GM12878 (cell line): Measurements from ENCODE around the gene LACRT. TPM values are rescaled to one million over a fixed set of nuclear protein-coding genes. Genes with fewer than 3 reads are reported as not detected.

ENCODE experiments used
- ATAC-seq: fragments of 200-7000 bp; cut with Tn5 transposase; 3 replicates; pipeline ENCODE4 v1.9.1; 2020; ENCODE audit warnings: mild to moderate bottlenecking, moderate library complexity
- BruUV-seq: library from RNA; stranded (reverse); fragments of 400-500 nt; replicated peaks from 2 replicates; lab custom pipeline; 2021; lab: Mats Ljungman, UMichigan
- CTCF ChIA-PET: fragments of 300-600 bp; sonication (Branson Sonifier 250); formaldehyde crosslinking; extraction: SDS; loops from one replicate; lab custom pipeline; 2021; ENCODE audit warnings: inconsistent platforms; lab: Yijun Ruan, JAX
- POLR2A ChIA-PET: fragments of 350-600 bp; formaldehyde crosslinking; extraction: SDS; loops from one replicate; lab custom pipeline; 2021; ENCODE audit warnings: inconsistent platforms; lab: Charles Lee
- RAD21 ChIA-PET: fragments of 300-600 bp; sonication (Branson Sonifier 250); formaldehyde crosslinking; loops from one replicate; lab custom pipeline; 2023; ENCODE audit warnings: antibody characterized with exemption; ENCODE audit not compliant: unreplicated experiment; lab: Charles Lee
- SMC1A ChIA-PET: fragments of 300-600 bp; sonication (Branson Sonifier 250); formaldehyde crosslinking; loops from one replicate; lab custom pipeline; 2023; ENCODE audit not compliant: unreplicated experiment, uncharacterized antibody; lab: Charles Lee
- DNase-seq: peaks from one replicate; pipeline ENCODE4 v3.0.0-alpha.2; 2011; ENCODE audit warnings: low read depth, low spot score
- FAIRE-seq: peaks from 3 replicates; lab custom pipeline; 2011; peaks lifted over from hg19 to GRCh38; lab: Jason Lieb, UNC
- H2AFZ ChIP-seq: 2 replicates; pipeline ENCODE4 v1.6.0; 2011; ENCODE audit warnings: low read depth, low read length, control low read depth; ENCODE audit not compliant: control insufficient read depth
- H3K27ac ChIP-seq: 2 replicates; pipeline ENCODE4 v1.5.1; 2011; ENCODE audit warnings: control low read depth; ENCODE audit not compliant: control insufficient read depth, insufficient read depth
- H3K27me3 ChIP-seq, 2 experiments: replicated peaks in 1 of 2; 2 replicates each; pipeline versions ENCODE4 v1.6.0 to v1.6.1; 2011; ENCODE audit warnings: low read length in 1 of 2; ENCODE audit not compliant: control insufficient read depth in 2 of 2, insufficient read depth in 2 of 2
- H3K36me3 ChIP-seq, 2 experiments: 2 replicates each; pipeline ENCODE4 v1.5.1; 2011; ENCODE audit warnings: low read length in 1 of 2; ENCODE audit not compliant: control insufficient read depth in 2 of 2, insufficient read depth in 2 of 2
- H3K4me1 ChIP-seq: 2 replicates; pipeline ENCODE4 v1.6.1; 2011; ENCODE audit warnings: mild to moderate bottlenecking, low read length, moderate library complexity, mixed read lengths; ENCODE audit not compliant: control insufficient read depth, insufficient read depth
- H3K4me2 ChIP-seq: 2 replicates; pipeline ENCODE4 v1.6.0; 2011; ENCODE audit warnings: control low read depth; ENCODE audit not compliant: control insufficient read depth, insufficient read depth
- H3K4me3 ChIP-seq: fragments of 200-600 bp; sonication (generic); 2 replicates; pipeline ENCODE4 v1.5.1; 2016
- H3K79me2 ChIP-seq: 2 replicates; pipeline ENCODE4 v1.6.0; 2011; ENCODE audit warnings: low read length; ENCODE audit not compliant: control insufficient read depth, insufficient read depth
- H3K9ac ChIP-seq: 2 replicates; pipeline ENCODE4 v1.8.0; 2011; ENCODE audit warnings: low read length, control low read depth, mixed read lengths; ENCODE audit not compliant: control insufficient read depth, insufficient read depth
- H3K9me3 ChIP-seq: replicated peaks from 3 replicates; pipeline ENCODE4 v1.5.1; 2011; ENCODE audit warnings: mild to moderate bottlenecking, low read length; ENCODE audit not compliant: control insufficient read depth, insufficient read depth
- H4K20me1 ChIP-seq: 2 replicates; pipeline ENCODE4 v1.6.0; 2011; ENCODE audit not compliant: control insufficient read depth, insufficient read depth
- CBX3 ChIP-seq: fragments of 200-600 bp; sonication (generic); IDR thresholded peaks from 2 replicates; pipeline ENCODE4 v1.6.1; 2016; ENCODE audit warnings: low read depth, borderline replicate concordance
- CHD1 ChIP-seq: IDR thresholded peaks from 2 replicates; pipeline ENCODE4 v1.6.1; 2012; ENCODE audit warnings: low read depth, low read length, improper control_type of control experiment
- CREB1 ChIP-seq: IDR thresholded peaks from 2 replicates; pipeline ENCODE4 v1.6.1; 2012; ENCODE audit warnings: low read depth, mild to moderate bottlenecking, inconsistent platforms
- FOS ChIP-seq: IDR thresholded peaks from 3 replicates; pipeline ENCODE4 v1.6.1; 2011; ENCODE audit warnings: borderline replicate concordance; ENCODE audit not compliant: insufficient read length; ENCODE audit errors: extremely low read depth
- HDGF ChIP-seq: fragments of 450-650 bp; IDR thresholded peaks from 2 replicates; pipeline ENCODE4 v1.6.1; 2016; ENCODE audit warnings: antibody characterized with exemption
- JUNB ChIP-seq: IDR thresholded peaks from 2 replicates; pipeline ENCODE4 v1.6.1; 2016; ENCODE audit warnings: antibody characterized with exemption, mild to moderate bottlenecking
- LARP7 ChIP-seq: fragments of 450-650 bp; IDR thresholded peaks from 2 replicates; pipeline ENCODE4 v1.6.1; 2017; ENCODE audit warnings: mild to moderate bottlenecking
- NR2F1 ChIP-seq: fragments of 450-650 bp; conservative IDR thresholded peaks from 2 replicates; pipeline ENCODE4 v1.6.1; 2017; ENCODE audit warnings: mild to moderate bottlenecking
- RAD21 ChIP-seq: IDR thresholded peaks from 2 replicates; pipeline ENCODE4 v1.6.1; 2011; ENCODE audit warnings: mild to moderate bottlenecking, low read depth, low read length, moderate library complexity; ENCODE audit not compliant: insufficient read depth
- RAD51 ChIP-seq: fragments of 450-650 bp; IDR thresholded peaks from 2 replicates; pipeline ENCODE4 v1.6.1; 2016; ENCODE audit warnings: moderate library complexity, mild to moderate bottlenecking, inconsistent platforms
- SP1 ChIP-seq: IDR thresholded peaks from one replicate; pipeline ENCODE4 v1.6.1; 2011; ENCODE audit warnings: low read depth, low read length
- ZNF217 ChIP-seq: fragments of 450-650 bp; IDR thresholded peaks from 2 replicates; pipeline ENCODE4 v1.6.1; 2017; ENCODE audit warnings: antibody characterized with exemption, mild to moderate bottlenecking
- ZNF622 ChIP-seq: fragments of 450-650 bp; IDR thresholded peaks from 2 replicates; pipeline ENCODE4 v1.6.1; 2017; ENCODE audit warnings: mild to moderate bottlenecking, inconsistent platforms
- ZSCAN29 ChIP-seq: fragments of 450-650 bp; IDR thresholded peaks from 2 replicates; pipeline ENCODE4 v1.6.1; 2017; ENCODE audit warnings: mild to moderate bottlenecking, moderate library complexity
- WGBS: methylation state at CpG from one replicate; pipeline ENCODE4 v1.1.6; 2016; ENCODE audit warnings: low lambda C conversion rate; ENCODE audit not compliant: insufficient replicate concordance, insufficient coverage; ENCODE audit errors: missing lambda C conversion rate; 5-methylcytosine and 5-hydroxymethylcytosine counted together
- in situ Hi-C: fragments of 300-500 bp; cut with MboI; formaldehyde crosslinking; loops from 9 replicates; pipeline ENCODE4 v1.14.3; 2018; ENCODE audit warnings: mixed read lengths
- intact Hi-C: fragments of 100-400 bp; cut with micrococcal nuclease; formaldehyde crosslinking; loops from one replicate; pipeline ENCODE4 v1.14.2; 2022; ENCODE audit not compliant: unreplicated experiment
- polyA plus RNA-seq, 11 experiments: library from polyadenylated mRNA; depleted of rRNA in 4 of 11; unstranded in 6 of 11; stranded (reverse) in 5 of 11; fragments of >200 nt; fragmentation: Nextera tagmentation in 4 of 11; fragmentation: Illumina TruSeq in 1 of 11; extraction: Ambion mirVana in 4 of 11; extraction: Trizol in 1 of 11; gene quantifications; 1 replicate in 1 of 11; 2 replicates in 10 of 11; pipeline versions ENCODE4 v1.2.1 to v1.2.3, GENCODE V29; 2011 to 2016; ENCODE audit warnings: inconsistent platforms in 2 of 11, missing spikeins in 2 of 11, low read depth in 1 of 11
- total RNA-seq, 4 experiments: library from RNA; depleted of rRNA in 3 of 4; stranded (reverse); fragments of >200 nt in 3 of 4; fragmentation: Illumina TruSeq in 1 of 4; extraction: Trizol in 1 of 4; gene quantifications; 2 replicates each; pipeline versions ENCODE4 v1.2.1 to v1.2.3, GENCODE V29; 2013 to 2021
- TF ChIP-seq, protein P1 (sequence below): fragments of 450-650 bp; IDR thresholded peaks from 2 replicates; pipeline ENCODE4 v1.6.1; 2017; ENCODE audit warnings: mild to moderate bottlenecking, moderate library complexity
- TF ChIP-seq, protein P2 (sequence below), 3 experiments: IDR thresholded peaks in 2 of 3; conservative IDR thresholded peaks in 1 of 3; 2 replicates each; pipeline ENCODE4 v1.5.1; 2011; ENCODE audit warnings: low read depth in 3 of 3, low read length in 3 of 3, mild to moderate bottlenecking in 3 of 3, control low read depth in 2 of 3, moderate library complexity in 2 of 3, inconsistent platforms in 1 of 3, mixed read lengths in 1 of 3; ENCODE audit not compliant: control insufficient read depth in 2 of 3, insufficient read depth in 1 of 3; ENCODE audit errors: extremely low read depth in 1 of 3
- TF ChIP-seq, protein P3 (sequence below): IDR thresholded peaks from 2 replicates; pipeline ENCODE4 v1.6.1; 2011; ENCODE audit warnings: borderline replicate concordance, low read depth, mild to moderate bottlenecking, moderate library complexity, low read length; ENCODE audit not compliant: insufficient read depth, poor library complexity, severe bottlenecking

Gene LACRT
- total and polyA plus RNA-seq, 10 of the 15 experiments (the other 5 are each of a cell fraction or from before 2014, with no cell fraction given) = not detected

DNA sequence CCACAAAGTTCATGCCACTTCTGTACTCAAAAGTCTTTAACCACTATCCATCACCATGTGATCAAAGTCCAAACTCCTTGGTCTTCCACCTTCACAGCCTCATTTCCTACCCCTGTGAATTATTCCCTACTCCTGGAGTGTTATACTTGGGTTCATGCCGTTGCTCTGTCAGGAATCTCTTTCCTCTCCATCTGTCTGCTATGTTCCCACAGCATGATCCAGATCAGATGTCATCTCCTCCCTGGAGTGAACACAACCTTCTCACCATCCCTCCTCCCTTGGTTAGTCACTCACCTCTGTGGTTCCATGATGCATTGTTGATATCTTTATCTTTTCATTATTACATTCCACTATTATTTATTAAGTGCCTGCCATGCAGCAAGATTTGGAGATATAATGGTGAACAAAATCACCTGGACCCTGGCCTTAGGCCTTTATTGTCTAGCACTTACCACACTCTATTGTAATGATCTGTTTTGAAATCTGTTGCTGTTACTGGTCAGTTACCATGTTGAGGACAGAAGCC is 22.4 kb downstream of the LACRT start (continued):
- TF ChIP-seq SP1 (no peak), CHD1 (no peak)

DNA sequence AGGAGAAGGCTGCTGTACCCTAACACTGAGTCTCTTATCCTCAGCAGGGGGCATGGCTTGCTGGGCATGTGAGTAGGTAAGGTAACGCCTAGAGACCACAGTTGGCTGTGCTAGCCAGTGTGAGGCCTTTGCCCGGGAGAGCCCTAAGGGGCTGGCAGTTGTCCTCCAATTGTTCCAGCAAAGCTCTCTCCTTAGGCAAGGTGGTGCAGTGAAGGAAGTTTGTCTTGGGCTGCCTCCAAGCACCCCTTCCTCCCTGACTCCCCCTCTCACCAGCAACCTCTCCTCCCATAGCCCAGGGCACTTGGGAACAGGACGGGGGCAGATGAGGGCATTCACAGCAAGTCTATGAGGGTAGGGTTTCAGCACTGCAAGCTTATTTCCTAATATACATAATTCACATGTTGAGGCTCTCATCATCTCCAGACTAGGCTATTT is 23.0 kb downstream of the LACRT start:
- FAIRE-seq (no peak), DNase-seq (no peak), ATAC-seq (no peak)
- Histone ChIP-seq H2AFZ (no peak overlapping the region), H3K9ac (no peak overlapping the region), H3K27me3 (peaks cover 3 to 8% of the 10 kb centered on the region in 2 experiments; a peak in 3 of 4 replicates), H3K36me3 (no peaks in the 10 kb centered on the region), H3K79me2 (no peaks in the 10 kb centered on the region), H3K9me3 (no peaks in the 10 kb centered on the region), H3K27ac (no peak overlapping the region), H3K4me1 (no peaks in the 10 kb centered on the region), H3K4me2 (no peak overlapping the region), H3K4me3 (no peak overlapping the region), H4K20me1 (no peaks in the 10 kb centered on the region)
- no TSS peak for BruUV-seq
- in situ Hi-C loops = no loop called here
- WGBS = 34% methylated on average over 3 of the region's 3 CpGs
- RAD21 ChIA-PET = no interaction called here
- SMC1A ChIA-PET = no interaction called here
- POLR2A ChIA-PET = no interaction called here
- CTCF ChIA-PET = interaction anchor here (1.4 kb wide), 1 partner anchor 9 kb away, joined by 4 read pairs; no protein-coding TSS in a partner anchor
- intact Hi-C loops = no loop called here
- TF ChIP-seq, protein P1, sequence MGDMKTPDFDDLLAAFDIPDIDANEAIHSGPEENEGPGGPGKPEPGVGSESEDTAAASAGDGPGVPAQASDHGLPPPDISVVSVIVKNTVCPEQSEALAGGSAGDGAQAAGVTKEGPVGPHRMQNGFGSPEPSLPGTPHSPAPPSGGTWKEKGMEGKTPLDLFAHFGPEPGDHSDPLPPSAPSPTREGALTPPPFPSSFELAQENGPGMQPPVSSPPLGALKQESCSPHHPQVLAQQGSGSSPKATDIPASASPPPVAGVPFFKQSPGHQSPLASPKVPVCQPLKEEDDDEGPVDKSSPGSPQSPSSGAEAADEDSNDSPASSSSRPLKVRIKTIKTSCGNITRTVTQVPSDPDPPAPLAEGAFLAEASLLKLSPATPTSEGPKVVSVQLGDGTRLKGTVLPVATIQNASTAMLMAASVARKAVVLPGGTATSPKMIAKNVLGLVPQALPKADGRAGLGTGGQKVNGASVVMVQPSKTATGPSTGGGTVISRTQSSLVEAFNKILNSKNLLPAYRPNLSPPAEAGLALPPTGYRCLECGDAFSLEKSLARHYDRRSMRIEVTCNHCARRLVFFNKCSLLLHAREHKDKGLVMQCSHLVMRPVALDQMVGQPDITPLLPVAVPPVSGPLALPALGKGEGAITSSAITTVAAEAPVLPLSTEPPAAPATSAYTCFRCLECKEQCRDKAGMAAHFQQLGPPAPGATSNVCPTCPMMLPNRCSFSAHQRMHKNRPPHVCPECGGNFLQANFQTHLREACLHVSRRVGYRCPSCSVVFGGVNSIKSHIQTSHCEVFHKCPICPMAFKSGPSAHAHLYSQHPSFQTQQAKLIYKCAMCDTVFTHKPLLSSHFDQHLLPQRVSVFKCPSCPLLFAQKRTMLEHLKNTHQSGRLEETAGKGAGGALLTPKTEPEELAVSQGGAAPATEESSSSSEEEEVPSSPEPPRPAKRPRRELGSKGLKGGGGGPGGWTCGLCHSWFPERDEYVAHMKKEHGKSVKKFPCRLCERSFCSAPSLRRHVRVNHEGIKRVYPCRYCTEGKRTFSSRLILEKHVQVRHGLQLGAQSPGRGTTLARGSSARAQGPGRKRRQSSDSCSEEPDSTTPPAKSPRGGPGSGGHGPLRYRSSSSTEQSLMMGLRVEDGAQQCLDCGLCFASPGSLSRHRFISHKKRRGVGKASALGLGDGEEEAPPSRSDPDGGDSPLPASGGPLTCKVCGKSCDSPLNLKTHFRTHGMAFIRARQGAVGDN = no peak
- TF ChIP-seq, protein P2, sequence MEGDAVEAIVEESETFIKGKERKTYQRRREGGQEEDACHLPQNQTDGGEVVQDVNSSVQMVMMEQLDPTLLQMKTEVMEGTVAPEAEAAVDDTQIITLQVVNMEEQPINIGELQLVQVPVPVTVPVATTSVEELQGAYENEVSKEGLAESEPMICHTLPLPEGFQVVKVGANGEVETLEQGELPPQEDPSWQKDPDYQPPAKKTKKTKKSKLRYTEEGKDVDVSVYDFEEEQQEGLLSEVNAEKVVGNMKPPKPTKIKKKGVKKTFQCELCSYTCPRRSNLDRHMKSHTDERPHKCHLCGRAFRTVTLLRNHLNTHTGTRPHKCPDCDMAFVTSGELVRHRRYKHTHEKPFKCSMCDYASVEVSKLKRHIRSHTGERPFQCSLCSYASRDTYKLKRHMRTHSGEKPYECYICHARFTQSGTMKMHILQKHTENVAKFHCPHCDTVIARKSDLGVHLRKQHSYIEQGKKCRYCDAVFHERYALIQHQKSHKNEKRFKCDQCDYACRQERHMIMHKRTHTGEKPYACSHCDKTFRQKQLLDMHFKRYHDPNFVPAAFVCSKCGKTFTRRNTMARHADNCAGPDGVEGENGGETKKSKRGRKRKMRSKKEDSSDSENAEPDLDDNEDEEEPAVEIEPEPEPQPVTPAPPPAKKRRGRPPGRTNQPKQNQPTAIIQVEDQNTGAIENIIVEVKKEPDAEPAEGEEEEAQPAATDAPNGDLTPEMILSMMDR (IDR thresholded peaks at IDR 0.05 in 2 of 3, conservative IDR thresholded peaks at IDR 0.05 in 1 of 3; ENCODE audit: control insufficient read depth in 2 of 3, extremely low read depth in 1 of 3, insufficient read depth in 1 of 3, low read depth in 3 of 3, low read length in 3 of 3) = no peak
- TF ChIP-seq RAD21 (no peak), HDGF (no peak), ZSCAN29 (no peak), FOS (no peak), ZNF622 (no peak), NR2F1 (no peak), CBX3 (no peak), CREB1 (no peak), RAD51 (no peak), JUNB (no peak), ZNF217 (no peak), LARP7 (no peak)
- TF ChIP-seq, protein P3, sequence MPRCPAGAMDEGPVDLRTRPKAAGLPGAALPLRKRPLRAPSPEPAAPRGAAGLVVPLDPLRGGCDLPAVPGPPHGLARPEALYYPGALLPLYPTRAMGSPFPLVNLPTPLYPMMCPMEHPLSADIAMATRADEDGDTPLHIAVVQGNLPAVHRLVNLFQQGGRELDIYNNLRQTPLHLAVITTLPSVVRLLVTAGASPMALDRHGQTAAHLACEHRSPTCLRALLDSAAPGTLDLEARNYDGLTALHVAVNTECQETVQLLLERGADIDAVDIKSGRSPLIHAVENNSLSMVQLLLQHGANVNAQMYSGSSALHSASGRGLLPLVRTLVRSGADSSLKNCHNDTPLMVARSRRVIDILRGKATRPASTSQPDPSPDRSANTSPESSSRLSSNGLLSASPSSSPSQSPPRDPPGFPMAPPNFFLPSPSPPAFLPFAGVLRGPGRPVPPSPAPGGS = no peak
